Adipocyte (in vitro differentiated cells): ENCODE results near the gene COL13A1.

Experiments used
- DNase-seq: peaks from one replicate; pipeline ENCODE4 v3.0.0-alpha.2; 2015; ENCODE audit warnings: low read depth
- H3K27me3 ChIP-seq: replicated peaks from 2 replicates; pipeline ENCODE4 v1.7.0; 2013; ENCODE audit warnings: mild to moderate bottlenecking, low read length, moderate library complexity; ENCODE audit not compliant: control insufficient read depth, insufficient read depth
- H3K36me3 ChIP-seq: 2 replicates; pipeline ENCODE4 v1.7.0; 2013; ENCODE audit warnings: low read length, mild to moderate bottlenecking, moderate library complexity; ENCODE audit not compliant: control insufficient read depth, insufficient read depth, severe bottlenecking
- H3K4me1 ChIP-seq: 2 replicates; pipeline ENCODE4 v1.7.0; 2013; ENCODE audit warnings: mild to moderate bottlenecking, low read length, moderate library complexity; ENCODE audit not compliant: control insufficient read depth, insufficient read depth
- H3K4me3 ChIP-seq: 2 replicates; pipeline ENCODE4 v1.7.0; 2013; ENCODE audit warnings: mild to moderate bottlenecking, low read length, moderate library complexity
- H3K9ac ChIP-seq: 2 replicates; pipeline ENCODE4 v1.7.0; 2013; ENCODE audit warnings: mild to moderate bottlenecking, low read length, moderate library complexity
- H3K9me3 ChIP-seq: 2 replicates; pipeline ENCODE4 v1.7.0; 2013; ENCODE audit warnings: mild to moderate bottlenecking, low read length, moderate library complexity; ENCODE audit not compliant: control insufficient read depth

The COL13A1 gene

DNA sequence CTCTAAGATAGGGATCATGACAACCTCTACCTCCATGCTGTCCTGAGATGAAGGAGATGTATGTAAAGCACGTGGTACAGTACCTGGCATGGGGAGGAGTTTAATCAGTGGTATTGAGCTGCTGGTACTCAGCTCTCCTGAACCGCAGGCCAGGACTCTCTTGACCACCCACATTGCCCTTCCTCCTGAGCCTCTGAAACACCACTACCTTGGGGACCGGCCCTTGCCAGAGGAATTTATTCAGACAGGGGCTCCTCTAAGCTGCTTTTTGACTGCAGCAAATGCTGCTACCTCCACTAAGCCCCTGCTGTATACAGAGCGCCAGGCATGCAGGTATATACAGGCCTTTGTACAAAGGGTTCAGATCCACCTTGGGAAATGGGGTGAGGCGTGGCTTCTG, 36.7 kb downstream of the COL13A1 start:
- Histone ChIP-seq H3K4me1 (peaks cover 24% of the 10 kb centered on the region), H3K36me3 (no peaks in the 10 kb centered on the region), H3K4me3 (no peak overlapping the region), H3K9ac (no peak overlapping the region), H3K27me3 (no peaks in the 10 kb centered on the region), H3K9me3 (no peaks in the 10 kb centered on the region)
- DNase-seq = no peak

DNA sequence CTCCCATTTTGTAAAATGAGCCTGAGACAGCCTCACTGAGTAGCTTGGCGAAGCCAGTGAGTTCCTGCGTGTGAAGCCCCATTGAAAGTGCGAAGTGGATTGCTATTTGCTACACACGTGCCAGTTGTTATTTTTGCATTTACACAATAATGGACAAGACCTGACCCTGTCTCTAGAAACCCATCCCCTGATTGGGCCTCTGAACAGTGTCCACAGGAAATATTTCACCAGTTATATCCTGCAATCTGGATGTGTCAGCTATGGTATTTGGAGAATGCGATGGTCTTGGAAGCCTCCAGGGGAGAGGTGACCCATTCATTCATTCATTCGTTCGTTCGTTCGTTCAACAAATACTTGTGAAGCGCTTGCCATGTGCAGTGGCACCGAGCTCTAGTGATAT, 37.1 kb downstream of the COL13A1 start:
- no peaks in the 10 kb centered on the region for H3K36me3 ChIP-seq
- no peak overlapping the region for H3K4me3 ChIP-seq
- no peak overlapping the region for H3K9ac ChIP-seq
- peak; percentile 31 for DNase-seq
- peaks cover 24% of the 10 kb centered on the region for H3K4me1 ChIP-seq
- H3K9me3 ChIP-seq = no peaks in the 10 kb centered on the region
- H3K27me3 ChIP-seq = no peaks in the 10 kb centered on the region

DNA sequence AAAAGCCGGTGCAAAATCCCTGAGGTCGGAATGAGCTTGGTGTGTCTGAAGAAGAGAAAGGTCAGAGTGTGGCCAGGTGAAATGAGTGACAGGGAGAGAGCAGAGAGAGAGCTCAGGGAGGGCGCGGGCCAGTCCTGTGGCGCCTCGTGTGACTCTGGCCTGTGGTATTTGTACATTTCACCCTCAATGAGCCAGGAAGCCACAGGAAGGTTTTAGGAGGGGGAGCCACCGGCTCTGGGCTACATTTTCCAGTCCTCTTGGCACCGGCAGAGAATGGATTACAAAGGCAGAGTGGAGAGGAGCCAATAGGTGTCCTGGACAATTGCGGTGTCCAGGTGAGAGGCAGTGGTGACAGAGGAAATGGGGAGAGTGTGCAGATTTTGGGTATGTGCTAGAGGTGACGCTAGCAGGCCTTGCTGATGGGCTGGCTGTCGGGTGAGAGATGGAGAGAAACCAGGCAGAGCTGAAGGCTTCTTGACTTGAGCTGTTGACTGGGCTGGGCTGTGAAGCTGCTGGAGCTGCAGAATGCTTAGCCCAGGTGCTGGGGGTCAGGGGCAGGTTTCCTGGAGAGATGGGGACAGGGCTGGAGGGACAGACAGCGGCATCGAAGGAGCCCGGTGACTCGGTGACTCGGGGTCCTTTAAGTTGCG, 38.1 kb downstream of the COL13A1 start:
- Histone ChIP-seq H3K4me1 (peaks cover 24% of the 10 kb centered on the region), H3K9ac (no peak overlapping the region), H3K27me3 (no peaks in the 10 kb centered on the region), H3K9me3 (no peaks in the 10 kb centered on the region), H3K4me3 (no peak overlapping the region), H3K36me3 (no peaks in the 10 kb centered on the region)
- peak; percentile 56 for DNase-seq

DNA sequence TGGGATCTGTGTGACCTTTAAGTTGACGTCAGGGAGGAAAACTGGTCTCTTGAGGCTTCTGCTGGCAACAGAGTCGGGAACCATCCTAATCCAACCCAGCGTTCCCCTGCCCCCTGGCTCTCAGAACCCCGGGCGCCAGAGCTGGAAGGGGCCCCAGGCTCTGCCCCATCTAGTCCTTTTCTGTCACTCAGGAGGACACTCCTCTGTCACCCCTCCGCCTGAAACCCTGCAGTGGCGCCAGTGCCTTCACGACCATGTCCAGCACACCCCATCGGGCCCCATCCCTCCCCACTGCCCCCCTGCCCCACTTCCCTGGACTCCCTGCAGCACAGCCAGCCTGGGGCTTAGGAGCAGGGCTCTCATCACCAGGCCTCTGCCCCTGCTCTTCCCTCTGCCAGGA, 39.1 kb downstream of the COL13A1 start:
- no peak overlapping the region for H3K9ac ChIP-seq
- H3K4me3 ChIP-seq = no peak overlapping the region
- H3K9me3 ChIP-seq = no peaks in the 10 kb centered on the region
- no peak for DNase-seq
- no peaks in the 10 kb centered on the region for H3K27me3 ChIP-seq
- peaks cover 24% of the 10 kb centered on the region for H3K4me1 ChIP-seq
- H3K36me3 ChIP-seq = no peaks in the 10 kb centered on the region

DNA sequence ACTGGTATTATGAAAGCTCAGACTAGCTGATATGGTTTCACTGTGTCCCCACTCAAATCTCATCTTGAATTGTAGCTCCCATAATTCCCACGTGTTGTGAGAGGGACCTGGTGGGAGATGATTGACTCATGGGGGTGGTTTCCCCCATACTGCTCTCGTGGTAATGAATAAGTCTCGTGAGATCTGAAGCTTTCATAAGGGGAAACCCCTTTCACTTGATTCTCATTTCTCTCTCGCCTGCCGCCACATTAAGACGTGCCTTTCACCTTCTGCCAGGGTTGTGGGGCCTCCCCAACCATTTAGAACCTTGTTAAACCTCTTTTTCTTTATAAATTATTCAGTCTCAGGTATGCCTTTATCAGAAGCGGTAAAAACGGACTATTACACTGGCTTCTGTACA, 40.3 kb downstream of the COL13A1 start:
- Histone ChIP-seq H3K9ac (no peak overlapping the region), H3K27me3 (no peaks in the 10 kb centered on the region), H3K9me3 (no peaks in the 10 kb centered on the region), H3K36me3 (no peaks in the 10 kb centered on the region), H3K4me3 (no peak overlapping the region), H3K4me1 (peaks cover 24% of the 10 kb centered on the region)
- no peak for DNase-seq

DNA sequence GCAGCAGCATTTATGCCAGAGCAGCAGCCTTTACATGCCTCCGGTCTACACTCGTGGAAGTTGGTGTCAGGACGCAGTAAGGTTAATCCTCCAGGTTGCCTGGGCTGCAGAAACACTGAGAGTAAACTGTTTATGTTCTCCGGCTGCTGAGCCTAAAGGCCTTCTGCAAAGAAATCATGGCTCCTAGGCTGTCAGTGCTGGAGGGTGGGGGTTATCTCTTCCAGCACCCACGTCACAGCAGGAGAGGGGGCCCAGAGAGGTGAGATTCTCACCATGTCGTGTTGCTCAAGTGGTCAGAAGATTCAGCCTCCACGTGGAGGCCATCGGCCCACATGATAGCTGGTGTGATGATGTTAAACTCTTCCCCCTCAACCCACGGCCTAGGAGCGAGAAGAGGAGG, 41.2 kb downstream of the COL13A1 start:
- no peak overlapping the region for H3K9ac ChIP-seq
- H3K9me3 ChIP-seq = no peaks in the 10 kb centered on the region
- no peak overlapping the region for H3K4me3 ChIP-seq
- H3K4me1 ChIP-seq = peaks cover 29% of the 10 kb centered on the region
- H3K36me3 ChIP-seq = no peaks in the 10 kb centered on the region
- no peaks in the 10 kb centered on the region for H3K27me3 ChIP-seq
- no peak for DNase-seq

DNA sequence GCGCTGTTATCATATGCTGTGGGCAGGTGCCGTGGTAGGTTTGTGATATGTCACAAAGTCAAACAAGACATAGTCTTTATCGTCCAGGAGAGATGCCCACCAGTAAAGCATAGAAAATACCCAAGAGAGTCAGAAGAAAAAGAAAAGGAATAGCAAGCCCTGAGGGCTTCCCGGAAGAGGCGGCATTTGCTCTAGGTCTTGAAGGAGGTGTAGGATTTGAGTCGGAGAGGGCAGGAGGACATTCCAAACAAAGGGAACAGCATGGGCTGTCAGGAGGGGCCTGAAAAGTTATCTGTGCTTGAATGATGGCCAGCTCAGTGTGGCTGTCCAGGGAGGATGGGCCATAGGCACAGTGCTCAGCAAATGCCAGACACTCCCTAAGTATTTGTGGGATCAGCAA, 42.2 kb downstream of the COL13A1 start:
- Histone ChIP-seq H3K27me3 (no peaks in the 10 kb centered on the region), H3K4me3 (no peak overlapping the region), H3K9ac (no peak overlapping the region), H3K9me3 (no peaks in the 10 kb centered on the region), H3K4me1 (peaks cover 25% of the 10 kb centered on the region), H3K36me3 (no peaks in the 10 kb centered on the region)
- DNase-seq = no peak

DNA sequence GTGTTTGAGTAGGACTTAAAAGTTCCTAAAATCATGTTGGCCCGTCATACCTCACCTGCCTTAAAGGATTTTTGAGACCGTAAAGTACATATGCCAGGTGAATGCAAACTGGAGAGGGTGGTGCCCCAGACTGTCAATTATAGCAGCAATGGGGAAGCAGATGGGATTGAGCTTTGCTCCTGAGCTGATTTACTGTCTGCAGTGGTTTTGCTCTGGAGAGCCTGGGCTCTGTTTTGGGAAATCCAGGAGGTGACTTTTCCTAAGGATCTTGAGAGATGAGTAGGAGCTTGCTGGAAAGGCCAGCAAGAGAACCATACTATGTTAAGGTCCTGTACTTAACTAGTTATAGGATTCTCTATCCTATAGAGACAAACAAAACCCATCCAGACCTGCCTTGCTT, 43.0 kb downstream of the COL13A1 start:
- H3K4me1 ChIP-seq = peaks cover 17% of the 10 kb centered on the region
- H3K27me3 ChIP-seq = no peaks in the 10 kb centered on the region
- no peaks in the 10 kb centered on the region for H3K36me3 ChIP-seq
- H3K9ac ChIP-seq = no peak overlapping the region
- no peak for DNase-seq
- H3K4me3 ChIP-seq = no peak overlapping the region
- no peaks in the 10 kb centered on the region for H3K9me3 ChIP-seq

DNA sequence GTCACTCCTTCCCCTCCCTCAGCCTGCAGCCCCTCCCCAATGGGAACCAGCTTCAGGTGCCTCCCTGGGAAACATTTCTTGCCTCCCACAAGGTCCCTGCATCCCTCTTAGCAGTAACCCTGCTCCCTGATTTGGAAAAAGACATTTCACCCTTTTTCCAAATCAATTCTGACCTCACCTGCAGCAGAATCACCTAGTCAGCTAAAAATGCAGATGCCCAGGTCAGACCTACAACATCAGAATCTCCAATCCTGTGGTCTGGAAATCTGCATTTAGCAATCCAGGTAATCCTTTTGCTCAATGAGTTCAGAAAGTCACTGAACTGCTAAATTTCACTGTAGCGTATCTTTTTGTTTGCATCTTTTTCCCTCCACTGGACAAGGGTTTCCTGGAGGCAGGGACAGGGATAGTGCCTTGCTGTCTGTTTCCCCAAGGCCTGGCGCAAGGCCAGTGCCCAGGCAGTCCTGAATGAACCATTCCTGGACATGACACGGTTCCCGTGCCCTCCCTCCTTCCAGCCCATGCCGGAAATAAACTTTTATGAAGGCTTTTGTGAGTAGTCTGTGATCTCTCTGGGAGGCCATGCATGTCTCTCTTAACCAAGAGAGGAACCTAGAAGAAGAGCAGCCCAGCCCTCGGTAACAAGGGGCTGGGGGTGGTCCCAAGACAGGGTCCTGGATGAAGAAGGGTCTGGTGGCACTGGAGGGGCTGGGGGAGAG, 44.0 kb downstream of the COL13A1 start:
- no peaks in the 10 kb centered on the region for H3K27me3 ChIP-seq
- DNase-seq = peak; percentile 46
- peaks cover 8% of the 10 kb centered on the region for H3K4me1 ChIP-seq

DNA sequence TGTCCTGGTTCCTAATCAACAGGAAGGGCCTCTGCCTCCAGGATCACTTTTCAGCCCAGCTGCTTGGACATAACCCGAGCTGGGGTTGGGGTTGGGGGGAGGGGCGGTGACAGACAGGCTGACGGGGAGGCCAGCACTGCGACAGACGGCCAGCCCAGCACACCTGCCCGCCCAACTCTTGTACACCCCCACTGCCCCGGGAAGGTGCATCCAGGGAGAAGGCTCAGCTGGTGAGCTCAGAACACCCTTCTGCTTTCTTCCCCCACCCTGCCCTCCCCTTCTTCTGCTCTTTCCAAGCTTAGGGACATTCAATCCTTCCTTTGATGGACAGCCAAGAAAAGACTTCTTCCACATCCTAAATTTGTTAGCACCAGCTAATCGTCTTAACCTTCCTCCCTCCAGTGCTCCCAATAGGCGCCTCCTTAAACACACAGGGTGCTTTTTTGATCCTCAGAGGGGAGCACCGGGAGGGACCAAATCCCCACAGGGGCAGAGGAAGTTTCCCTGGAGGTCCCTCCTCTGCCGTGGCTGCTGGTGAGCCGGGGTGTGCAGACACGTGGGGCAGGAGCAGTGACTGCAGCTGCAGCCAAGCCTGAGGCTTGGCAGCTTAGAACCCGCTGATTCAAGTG, 44.7 kb downstream of the COL13A1 start:
- Histone ChIP-seq H3K27me3 (no peaks in the 10 kb centered on the region), H3K4me1 (peaks cover 8% of the 10 kb centered on the region), H3K4me3 (no peak overlapping the region), H3K9me3 (no peaks in the 10 kb centered on the region), H3K9ac (no peak overlapping the region), H3K36me3 (no peaks in the 10 kb centered on the region)
- no peak for DNase-seq

More for the DNA sequence above, 44.0 kb downstream of the COL13A1 start:
- no peak overlapping the region for H3K4me3 ChIP-seq
- no peaks in the 10 kb centered on the region for H3K9me3 ChIP-seq
- H3K9ac ChIP-seq = no peak overlapping the region
- H3K36me3 ChIP-seq = no peaks in the 10 kb centered on the region

DNA sequence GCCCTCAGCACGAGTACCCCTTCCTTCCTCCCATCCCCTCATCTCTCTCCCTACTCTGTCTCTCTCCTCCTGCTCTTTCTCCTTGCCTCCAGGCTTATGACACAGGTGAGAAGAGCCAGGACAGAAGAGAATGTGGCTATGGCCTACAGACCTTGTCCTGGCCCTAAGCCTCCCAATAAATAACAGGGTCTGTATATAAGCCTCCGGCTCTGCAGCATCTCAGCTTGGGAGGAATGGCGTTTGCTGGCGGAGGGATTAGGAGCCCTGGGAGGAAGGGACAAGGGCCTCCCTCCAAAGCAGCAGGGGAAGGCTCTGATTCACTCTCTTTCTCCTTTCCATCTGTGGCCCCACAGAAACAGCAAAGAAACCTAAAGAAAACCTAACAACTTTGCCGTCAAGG, 45.8 kb downstream of the COL13A1 start:
- Histone ChIP-seq H3K4me1 (peaks cover 8% of the 10 kb centered on the region), H3K9me3 (no peaks in the 10 kb centered on the region), H3K9ac (no peak overlapping the region), H3K4me3 (no peak overlapping the region), H3K27me3 (no peaks in the 10 kb centered on the region), H3K36me3 (no peaks in the 10 kb centered on the region)
- no peak for DNase-seq
